Ascending aorta (tissue), 2 donors: ENCODE measurements around the gene ATRNL1. TPM values are rescaled to one million over a fixed set of nuclear protein-coding genes. Genes with fewer than 3 reads are reported as not detected.

Experiments used
- DNase-seq, 2 donors: peaks; one replicate each; pipeline ENCODE4 v3.0.0-alpha.2; 2019; ENCODE audit warnings: low spot score in 2 of 2
- H3K27ac ChIP-seq, 2 donors: fragments of 200-600 bp; sonication (generic); one replicate each; pipeline ENCODE4 v1.5.1; 2016 to 2017; ENCODE audit warnings: mild to moderate bottlenecking in 1 of 2
- H3K27me3 ChIP-seq: fragments of 200-600 bp; sonication (generic); one replicate; pipeline ENCODE4 v1.5.1; 2017
- H3K36me3 ChIP-seq, 2 donors: fragments of 200-600 bp; sonication (generic); one replicate each; pipeline ENCODE4 v1.5.1; 2016
- H3K4me1 ChIP-seq, 2 donors: fragments of 200-600 bp; sonication (generic); one replicate each; pipeline ENCODE4 v1.5.1; 2016 to 2017; ENCODE audit warnings: mild to moderate bottlenecking in 1 of 2
- H3K4me3 ChIP-seq, 2 donors: fragments of 200-600 bp; sonication (generic); one replicate each; pipeline ENCODE4 v1.5.1; 2016 to 2017; ENCODE audit warnings: mild to moderate bottlenecking in 1 of 2
- H3K9me3 ChIP-seq, 2 donors: fragments of 200-600 bp; sonication (generic); one replicate each; pipeline ENCODE4 v1.5.1; 2016
- intact Hi-C: fragments of 100-400 bp; cut with DNase I; formaldehyde crosslinking; loops from one replicate; pipeline ENCODE4 v1.15.1; 2023
- total RNA-seq: library from RNA; depleted of rRNA; stranded (reverse); fragments of >200 nt; gene quantifications from one replicate; pipeline ENCODE4 v1.1.0, GENCODE V29; 2016
- TF ChIP-seq, protein P1 (sequence below), 3 experiments: fragments of 200-600 bp in 2 of 3; fragments of 450-650 bp in 1 of 3; sonication (generic) in 2 of 3; IDR thresholded peaks; one replicate each; pipeline ENCODE4 v1.5.1; 2016 to 2019; ENCODE audit warnings: antibody characterized with exemption in 3 of 3, mild to moderate bottlenecking in 1 of 3, moderate library complexity in 1 of 3

Gene ATRNL1
- total RNA-seq, 1 donor from 2014 or later: 15.4 TPM

DNA sequence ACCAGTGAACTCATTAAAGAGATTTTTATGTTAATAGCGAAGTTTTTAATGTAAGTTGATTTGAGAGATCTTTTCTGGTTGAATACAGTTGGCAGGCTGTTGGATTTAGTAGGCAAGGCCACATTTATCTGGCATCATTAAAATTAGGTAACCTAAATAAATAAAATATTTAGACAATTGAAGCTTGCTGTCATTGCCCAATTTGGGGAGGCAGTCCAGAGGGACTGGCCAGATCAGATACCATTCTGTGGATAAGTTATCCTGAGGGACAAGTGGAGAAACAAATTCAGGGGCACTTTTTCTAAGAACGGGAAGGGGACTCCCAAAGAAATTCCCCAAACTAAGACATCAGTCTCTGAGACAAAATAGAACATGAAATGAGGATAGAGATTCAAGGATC lies 782.0 kb downstream of the ATRNL1 start:
- Histone ChIP-seq H3K4me3 (no peak overlapping the region), H3K9me3 (no peaks in the 10 kb centered on the region), H3K4me1 (no peaks in the 10 kb centered on the region), H3K36me3 (no peaks in the 10 kb centered on the region), H3K27me3 (no peaks in the 10 kb centered on the region), H3K27ac (no peak overlapping the region)
- TF ChIP-seq, protein P1, sequence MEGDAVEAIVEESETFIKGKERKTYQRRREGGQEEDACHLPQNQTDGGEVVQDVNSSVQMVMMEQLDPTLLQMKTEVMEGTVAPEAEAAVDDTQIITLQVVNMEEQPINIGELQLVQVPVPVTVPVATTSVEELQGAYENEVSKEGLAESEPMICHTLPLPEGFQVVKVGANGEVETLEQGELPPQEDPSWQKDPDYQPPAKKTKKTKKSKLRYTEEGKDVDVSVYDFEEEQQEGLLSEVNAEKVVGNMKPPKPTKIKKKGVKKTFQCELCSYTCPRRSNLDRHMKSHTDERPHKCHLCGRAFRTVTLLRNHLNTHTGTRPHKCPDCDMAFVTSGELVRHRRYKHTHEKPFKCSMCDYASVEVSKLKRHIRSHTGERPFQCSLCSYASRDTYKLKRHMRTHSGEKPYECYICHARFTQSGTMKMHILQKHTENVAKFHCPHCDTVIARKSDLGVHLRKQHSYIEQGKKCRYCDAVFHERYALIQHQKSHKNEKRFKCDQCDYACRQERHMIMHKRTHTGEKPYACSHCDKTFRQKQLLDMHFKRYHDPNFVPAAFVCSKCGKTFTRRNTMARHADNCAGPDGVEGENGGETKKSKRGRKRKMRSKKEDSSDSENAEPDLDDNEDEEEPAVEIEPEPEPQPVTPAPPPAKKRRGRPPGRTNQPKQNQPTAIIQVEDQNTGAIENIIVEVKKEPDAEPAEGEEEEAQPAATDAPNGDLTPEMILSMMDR (IDR thresholded peaks at IDR 0.05): no peak
- no peak for DNase-seq
- intact Hi-C loops: no loop called here

- no peak for DNase-seq
- Histone ChIP-seq H3K9me3 (no peaks in the 10 kb centered on the region), H3K27ac (no peak overlapping the region), H3K27me3 (no peaks in the 10 kb centered on the region), H3K4me3 (no peak overlapping the region), H3K36me3 (no peaks in the 10 kb centered on the region), H3K4me1 (no peaks in the 10 kb centered on the region)
- intact Hi-C loops: no loop called here
- TF ChIP-seq, protein P1 (IDR thresholded peaks at IDR 0.05): no peak
Observed at GRCh38 chr10:115879372-115880089, 786.4 kb downstream of the ATRNL1 start.

- H3K36me3 ChIP-seq: no peaks in the 10 kb centered on the region
- no peak overlapping the region for H3K27ac ChIP-seq
- no peaks in the 10 kb centered on the region for H3K4me1 ChIP-seq
- H3K4me3 ChIP-seq: no peak overlapping the region
- DNase-seq: no peak
- TF ChIP-seq, protein P1 (IDR thresholded peaks at IDR 0.05): no peak
- no peaks in the 10 kb centered on the region for H3K9me3 ChIP-seq
- no peaks in the 10 kb centered on the region for H3K27me3 ChIP-seq
- intact Hi-C loops: no loop called here
Observed at GRCh38 chr10:115882021-115882420, 788.9 kb downstream of the ATRNL1 start.

DNA sequence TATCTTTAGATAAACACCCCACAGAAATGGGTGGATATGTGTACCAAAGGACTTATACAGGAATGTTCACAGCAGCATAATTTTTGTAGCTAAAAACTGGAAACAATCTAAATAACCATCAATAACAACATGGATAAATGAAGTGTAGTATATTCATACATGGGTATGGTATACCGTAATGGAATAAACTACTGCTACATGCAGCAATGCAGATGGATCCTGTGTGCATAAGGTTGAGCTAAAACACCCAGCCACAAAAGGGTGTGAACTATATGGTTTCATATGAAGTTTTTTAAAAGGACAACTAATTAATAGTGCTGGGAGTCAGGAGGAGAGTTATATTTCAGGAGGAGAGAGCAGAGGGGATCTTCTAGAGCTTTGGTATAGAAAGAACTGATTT lies 790.2 kb downstream of the ATRNL1 start:
- Histone ChIP-seq H3K9me3 (no peaks in the 10 kb centered on the region), H3K4me3 (no peak overlapping the region), H3K27ac (no peak overlapping the region), H3K4me1 (no peaks in the 10 kb centered on the region), H3K27me3 (no peaks in the 10 kb centered on the region), H3K36me3 (no peaks in the 10 kb centered on the region)
- TF ChIP-seq, protein P1 (IDR thresholded peaks at IDR 0.05): no peak
- intact Hi-C loops: no loop called here
- DNase-seq: no peak

DNA sequence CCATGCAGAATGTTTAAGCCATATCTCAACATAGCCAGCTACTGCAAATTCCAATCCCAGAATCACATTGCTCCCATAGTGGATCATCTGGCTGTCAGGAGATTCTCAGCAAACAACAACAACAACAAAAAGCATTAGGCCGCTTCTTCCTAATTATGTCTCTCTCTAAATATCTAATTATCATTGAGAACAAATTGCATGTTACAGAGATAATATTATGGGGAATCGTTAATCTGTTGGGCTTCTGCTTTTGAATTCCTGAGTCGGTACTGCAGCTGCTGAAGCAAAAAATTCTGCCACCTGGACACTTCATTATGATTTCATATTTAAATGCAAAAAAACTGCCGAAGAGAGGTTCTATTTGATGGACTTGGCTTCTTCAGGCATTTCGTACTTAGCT lies 791.2 kb downstream of the ATRNL1 start:
- Histone ChIP-seq H3K27me3 (no peaks in the 10 kb centered on the region), H3K27ac (no peak overlapping the region), H3K36me3 (no peaks in the 10 kb centered on the region), H3K4me1 (no peaks in the 10 kb centered on the region), H3K4me3 (no peak overlapping the region), H3K9me3 (no peaks in the 10 kb centered on the region)
- TF ChIP-seq, protein P1 (IDR thresholded peaks at IDR 0.05): no peak
- intact Hi-C loops: no loop called here
- no peak for DNase-seq

- DNase-seq: no peak
- Histone ChIP-seq H3K27me3 (no peaks in the 10 kb centered on the region), H3K4me1 (no peaks in the 10 kb centered on the region), H3K36me3 (no peaks in the 10 kb centered on the region), H3K9me3 (no peaks in the 10 kb centered on the region), H3K4me3 (no peak overlapping the region), H3K27ac (no peak overlapping the region)
- intact Hi-C loops: no loop called here
- TF ChIP-seq, protein P1 (IDR thresholded peaks at IDR 0.05): no peak
Observed at GRCh38 chr10:115895166-115895565, 802.0 kb downstream of the ATRNL1 start.
